GM18951 (cell line): ENCODE results near the gene SSB.

ENCODE experiments used
- POLR2A ChIP-seq: IDR thresholded peaks from 4 replicates; pipeline ENCODE4 v1.6.1; 2011; ENCODE audit warnings: mild to moderate bottlenecking; ENCODE audit not compliant: insufficient read length, insufficient read depth; ENCODE audit errors: extremely low read depth
- in situ Hi-C: fragments of 300-500 bp; cut with MboI; formaldehyde crosslinking; loops from one replicate; pipeline ENCODE4 v1.12.0; 2022; ENCODE audit warnings: low sequenced_read_pairs, mixed read lengths, inconsistent platforms; ENCODE audit not compliant: unreplicated experiment

Gene SSB

GRCh38 chr2:169860149-169860548 is 61.5 kb downstream of the SSB start:
- TF ChIP-seq POLR2A, result no peak
- in situ Hi-C loops, result no loop called here
